Neuronal stem cell (in vitro differentiated cells): ENCODE results near the gene TMEM121B.

Experiments
- DNase-seq: peaks from one replicate; pipeline ENCODE4 v3.0.0-alpha.2; 2013; ENCODE audit warnings: low spot score
- H2AFZ ChIP-seq: one replicate; pipeline ENCODE4 v1.6.1; 2013; ENCODE audit warnings: mild to moderate bottlenecking, low read length, inconsistent platforms
- H2AK5ac ChIP-seq: 2 replicates; pipeline ENCODE4 v1.6.1; 2013; ENCODE audit warnings: low read depth, mild to moderate bottlenecking, inconsistent platforms, low read length, moderate library complexity, mixed read lengths
- H2BK120ac ChIP-seq: 2 replicates; pipeline ENCODE4 v1.6.1; 2013; ENCODE audit warnings: low read depth, mild to moderate bottlenecking, inconsistent platforms, low read length, moderate library complexity, mixed read lengths
- H2BK12ac ChIP-seq: one replicate; pipeline ENCODE4 v1.6.1; 2013; ENCODE audit warnings: low read length, inconsistent platforms
- H2BK15ac ChIP-seq: 2 replicates; pipeline ENCODE4 v1.6.1; 2013; ENCODE audit warnings: mild to moderate bottlenecking, low read length, inconsistent platforms, mixed read lengths
- H2BK5ac ChIP-seq: one replicate; pipeline ENCODE4 v1.6.1; 2013; ENCODE audit warnings: inconsistent platforms, mild to moderate bottlenecking, low read length, moderate library complexity
- H3K14ac ChIP-seq: one replicate; pipeline ENCODE4 v1.6.1; 2013; ENCODE audit warnings: low read length, inconsistent platforms
- H3K18ac ChIP-seq: 2 replicates; pipeline ENCODE4 v1.6.1; 2013; ENCODE audit warnings: low read length, inconsistent platforms
- H3K23ac ChIP-seq: 2 replicates; pipeline ENCODE4 v1.6.1; 2013; ENCODE audit warnings: low read depth, mild to moderate bottlenecking, mixed read lengths, low read length, inconsistent platforms; ENCODE audit not compliant: poor library complexity
- H3K27ac ChIP-seq: replicated peaks from 3 replicates; pipeline ENCODE4 v1.5.1; 2013; ENCODE audit warnings: low read length, inconsistent platforms
- H3K27me3 ChIP-seq, 3 experiments: 2 replicates each; pipeline ENCODE4 v1.6.1; 2013; ENCODE audit warnings: low read length in 3 of 3, mild to moderate bottlenecking in 2 of 3, inconsistent platforms in 1 of 3, low read depth in 1 of 3, mixed read lengths in 1 of 3, moderate library complexity in 1 of 3; ENCODE audit not compliant: control insufficient read depth in 3 of 3, insufficient read depth in 3 of 3
- H3K36me3 ChIP-seq, 2 donors: replicated peaks in 1 of 2; 2 replicates each; pipeline ENCODE4 v1.6.1; 2013; ENCODE audit warnings: low read length in 2 of 2; ENCODE audit not compliant: control insufficient read depth in 2 of 2, insufficient read depth in 2 of 2
- H3K4ac ChIP-seq: 2 replicates; pipeline ENCODE4 v1.6.1; 2013; ENCODE audit warnings: inconsistent platforms, mild to moderate bottlenecking, low read length, moderate library complexity
- H3K4me1 ChIP-seq, 2 donors: 1 replicate in 1 of 2; 2 replicates in 1 of 2; pipeline ENCODE4 v1.6.1; 2013; ENCODE audit warnings: low read length in 2 of 2, low read depth in 1 of 2; ENCODE audit not compliant: control insufficient read depth in 2 of 2, insufficient read depth in 1 of 2
- H3K4me2 ChIP-seq: one replicate; pipeline ENCODE4 v1.6.1; 2013; ENCODE audit warnings: mild to moderate bottlenecking, low read length, inconsistent platforms; ENCODE audit not compliant: insufficient read depth, poor library complexity, severe bottlenecking
- H3K4me3 ChIP-seq, 2 donors: 2 replicates each; pipeline ENCODE4 v1.5.1; 2013; ENCODE audit warnings: low read length in 2 of 2, mild to moderate bottlenecking in 2 of 2, inconsistent platforms in 1 of 2, moderate library complexity in 1 of 2
- H3K79me1 ChIP-seq: one replicate; pipeline ENCODE4 v1.6.1; 2013; ENCODE audit warnings: low read depth, mild to moderate bottlenecking, inconsistent platforms, low read length, moderate library complexity
- H3K9ac ChIP-seq: one replicate; pipeline ENCODE4 v1.6.1; 2013; ENCODE audit warnings: mild to moderate bottlenecking, low read depth, low read length, inconsistent platforms; ENCODE audit not compliant: poor library complexity
- H3K9me3 ChIP-seq, 2 donors: replicated peaks in 1 of 2; 2 replicates each; pipeline versions ENCODE3 to v1.6.1; 2013; ENCODE audit warnings: low read length in 2 of 2, mild to moderate bottlenecking in 2 of 2, inconsistent platforms in 1 of 2, low read depth in 1 of 2, mixed read lengths in 1 of 2, moderate library complexity in 1 of 2; ENCODE audit not compliant: control insufficient read depth in 2 of 2, insufficient read depth in 1 of 2
- H4K8ac ChIP-seq: one replicate; pipeline ENCODE4 v1.6.1; 2013; ENCODE audit warnings: low read depth, mild to moderate bottlenecking, inconsistent platforms, low read length, moderate library complexity
- H4K91ac ChIP-seq: one replicate; pipeline ENCODE4 v1.6.1; 2013; ENCODE audit warnings: low read length, low read depth, mild to moderate bottlenecking, inconsistent platforms; ENCODE audit not compliant: poor library complexity
- WGBS, 2 donors: extraction: QIAGEN DNeasy Blood & Tissue Kit; methylation state at CpG; one replicate each; pipeline ENCODE4 v1.1.7; 2013; ENCODE audit warnings: missing lambda C conversion rate in 2 of 2, mixed read lengths in 1 of 2; ENCODE audit not compliant: insufficient read length in 2 of 2, insufficient replicate concordance in 1 of 2; ENCODE audit errors: extremely low coverage in 2 of 2; 5-methylcytosine and 5-hydroxymethylcytosine counted together

The TMEM121B gene

DNA sequence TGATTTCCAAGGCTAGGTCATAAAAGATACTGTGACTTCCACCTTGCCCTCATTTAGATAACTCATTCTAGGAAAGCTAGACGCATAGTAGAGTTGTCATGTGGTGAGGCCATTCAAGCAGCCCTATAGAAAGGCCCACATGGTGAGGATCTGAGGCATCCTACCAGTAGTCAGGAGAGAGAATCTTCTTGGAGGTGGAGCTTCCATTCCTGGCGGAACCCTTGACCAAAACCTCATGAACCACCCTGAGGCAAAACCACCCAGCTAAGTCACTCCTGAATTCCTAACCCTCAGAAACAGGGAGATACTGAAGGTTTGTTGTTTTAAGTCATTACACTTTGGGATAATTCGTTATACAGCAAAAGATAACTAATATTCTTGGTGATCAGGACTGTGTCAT is 40.8 kb upstream of the TMEM121B start:
- WGBS, 2 donors = no CpG with 5 or more reads among the region's 3 CpGs
- DNase-seq = no peak
- no peaks in the 10 kb centered on the region for H3K9me3 ChIP-seq

DNA sequence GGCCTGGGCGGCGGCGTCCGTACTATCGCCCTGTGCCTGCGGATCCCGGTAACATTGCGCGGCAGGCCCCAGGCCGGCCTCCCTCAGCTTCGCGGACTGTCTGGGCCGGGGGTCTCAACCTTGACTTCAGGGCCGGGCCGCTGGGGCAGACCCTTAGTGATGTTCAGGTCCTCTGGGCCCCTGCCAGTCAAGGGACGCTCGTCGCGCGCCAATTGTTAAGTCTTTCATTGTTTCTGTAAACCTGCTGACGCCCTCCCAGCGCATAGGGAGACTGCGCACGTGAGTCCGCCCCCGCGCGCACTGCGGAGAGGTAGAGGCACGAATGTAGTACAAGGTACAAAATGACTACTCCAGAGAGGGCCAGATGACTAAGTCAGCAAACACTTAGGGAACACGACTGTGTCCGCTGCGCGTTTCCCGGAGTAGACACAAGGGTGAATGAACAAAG is 38.4 kb upstream of the TMEM121B start:
- peak overlapping the region; percentile 99 for H2AFZ ChIP-seq
- H2BK12ac ChIP-seq = no peak overlapping the region
- H2BK120ac ChIP-seq = peak overlapping the region; percentile 57
- H2AK5ac ChIP-seq = peak overlapping the region; percentile 92
- no peak for DNase-seq
- peak overlapping the region; percentile 98 for H3K18ac ChIP-seq
- H4K8ac ChIP-seq = no peak overlapping the region
- no peak overlapping the region for H2BK5ac ChIP-seq
- H3K27ac ChIP-seq = no peak overlapping the region
- peak overlapping the region; percentile 82 for H3K4me2 ChIP-seq
- H3K36me3 ChIP-seq = peaks cover 0 to 18% of the 10 kb centered on the region in 2 donors
- H3K9ac ChIP-seq = peak overlapping the region; percentile 97
- H3K9me3 ChIP-seq = no peaks in the 10 kb centered on the region
- H3K14ac ChIP-seq = peak overlapping the region; percentile 90
- H3K4me3 ChIP-seq = peak overlapping the region; percentile 69 to 87
- peaks cover 2% of the 10 kb centered on the region for H3K79me1 ChIP-seq
- no peak overlapping the region for H4K91ac ChIP-seq
- no peak overlapping the region for H3K4ac ChIP-seq
- peak overlapping the region; percentile 96 for H3K23ac ChIP-seq
- H2BK15ac ChIP-seq = peak overlapping the region; percentile 83
- H3K27me3 ChIP-seq = no peaks in the 10 kb centered on the region
- peaks cover 4 to 5% of the 10 kb centered on the region in 2 donors for H3K4me1 ChIP-seq
- whole genome bisulfite sequencing, 2 donors = no CpG with 5 or more reads among the region's 35 CpGs

More for the DNA sequence above, 40.8 kb upstream of the TMEM121B start:
- Histone ChIP-seq H3K14ac (no peak overlapping the region), H2BK5ac (no peak overlapping the region), H2BK12ac (no peak overlapping the region), H3K4me3 (no peak overlapping the region), H3K9ac (no peak overlapping the region), H2BK120ac (no peak overlapping the region), H2AFZ (no peak overlapping the region), H3K4me1 (peaks cover 4 to 5% of the 10 kb centered on the region in 2 donors), H2BK15ac (no peak overlapping the region), H3K27ac (no peak overlapping the region), H3K27me3 (no peaks in the 10 kb centered on the region), H3K36me3 (peaks cover 0 to 9% of the 10 kb centered on the region in 2 donors), H3K4me2 (no peak overlapping the region), H4K91ac (no peak overlapping the region), H3K79me1 (peaks cover 2% of the 10 kb centered on the region), H4K8ac (no peak overlapping the region), H3K18ac (no peak overlapping the region), H3K4ac (no peak overlapping the region), H2AK5ac (no peak overlapping the region), H3K23ac (no peak overlapping the region)

DNA sequence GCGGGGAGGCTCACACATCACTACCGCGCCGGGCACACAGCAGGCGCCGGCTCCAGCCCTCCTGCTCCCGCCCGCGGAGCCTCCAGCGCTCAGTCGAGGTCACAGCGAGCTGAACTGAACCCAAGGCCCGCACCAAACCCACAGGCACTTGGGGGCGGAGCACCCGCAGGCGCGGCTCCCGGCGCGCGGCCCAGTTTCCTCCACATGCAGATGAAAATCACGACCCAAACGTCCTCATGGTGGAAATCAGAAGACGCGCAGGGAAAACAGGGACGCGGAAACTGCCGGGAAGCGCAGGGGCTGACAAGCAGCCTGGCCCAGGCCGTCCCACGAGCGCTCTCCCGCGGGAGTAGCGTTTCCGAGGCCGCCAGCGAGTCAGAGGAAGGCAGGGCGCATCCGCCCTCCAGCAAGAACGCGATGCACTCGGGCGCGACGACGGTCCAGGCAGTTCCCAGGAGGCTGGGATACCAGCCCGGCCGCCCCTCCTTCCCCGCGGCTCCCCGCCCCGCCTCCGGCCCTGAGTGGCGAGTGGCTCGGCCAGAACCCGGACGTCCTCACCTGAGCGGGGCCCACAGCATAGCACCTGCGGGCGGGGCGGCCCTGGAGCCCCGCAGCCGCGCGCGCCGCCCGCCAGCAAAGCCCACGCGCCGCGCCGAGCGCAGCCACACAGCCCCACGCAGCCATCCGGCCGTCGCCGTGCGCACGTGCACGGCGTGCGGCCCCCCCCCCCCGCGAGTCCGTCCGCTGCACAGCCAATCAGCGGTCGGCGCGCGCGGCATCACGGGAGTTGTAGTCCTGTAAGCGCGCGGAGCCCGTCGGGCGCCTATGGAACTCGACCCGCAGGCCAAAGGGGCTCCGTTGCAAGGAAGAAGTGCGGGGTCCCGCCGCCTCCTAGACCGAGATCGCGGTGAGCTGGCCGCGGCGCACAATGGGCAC is 37.7 kb upstream of the TMEM121B start, which contains the start of gene HDHD5:
Gene HDHD5 (minus strand): TSS at position 710 of the 936 bp plus-strand sequence. CDS start 26 bp downstream, at position 684.
- peak within 1 kb of the TSS; percentile 97 for H3K9ac ChIP-seq
- H3K79me1 ChIP-seq = peaks cover 2% of the 10 kb centered on the region
- peak within 1 kb of the TSS; percentile 57 for H2BK120ac ChIP-seq
- H3K23ac ChIP-seq = peak within 1 kb of the TSS; percentile 96
- H3K36me3 ChIP-seq = peaks cover 0 to 18% of the 10 kb centered on the region in 2 donors
- H4K8ac ChIP-seq = no peak within 1 kb of the TSS
- H4K91ac ChIP-seq = no peak within 1 kb of the TSS
- no peaks in the 10 kb centered on the region for H3K9me3 ChIP-seq
- no peak within 1 kb of the TSS for H2BK12ac ChIP-seq
- no CpG with 5 or more reads among the region's 114 CpGs for WGBS, 2 donors
- peaks cover 4 to 5% of the 10 kb centered on the region in 2 donors for H3K4me1 ChIP-seq
- H2BK5ac ChIP-seq = peak within 1 kb of the TSS; percentile 49
- peak within 1 kb of the TSS; percentile 83 for H2BK15ac ChIP-seq
- no peaks in the 10 kb centered on the region for H3K27me3 ChIP-seq
- peak; percentile 87 for DNase-seq
- H3K4ac ChIP-seq = no peak within 1 kb of the TSS
- H3K4me2 ChIP-seq = peak within 1 kb of the TSS; percentile 82
- peak within 1 kb of the TSS; percentile 69 to 87 for H3K4me3 ChIP-seq
- peak within 1 kb of the TSS; percentile 92 for H2AK5ac ChIP-seq
- peak within 1 kb of the TSS; percentile 90 for H3K14ac ChIP-seq
- peak within 1 kb of the TSS; percentile 60 for H3K27ac ChIP-seq
- H2AFZ ChIP-seq = peak within 1 kb of the TSS; percentile 99
- H3K18ac ChIP-seq = peak within 1 kb of the TSS; percentile 98

DNA sequence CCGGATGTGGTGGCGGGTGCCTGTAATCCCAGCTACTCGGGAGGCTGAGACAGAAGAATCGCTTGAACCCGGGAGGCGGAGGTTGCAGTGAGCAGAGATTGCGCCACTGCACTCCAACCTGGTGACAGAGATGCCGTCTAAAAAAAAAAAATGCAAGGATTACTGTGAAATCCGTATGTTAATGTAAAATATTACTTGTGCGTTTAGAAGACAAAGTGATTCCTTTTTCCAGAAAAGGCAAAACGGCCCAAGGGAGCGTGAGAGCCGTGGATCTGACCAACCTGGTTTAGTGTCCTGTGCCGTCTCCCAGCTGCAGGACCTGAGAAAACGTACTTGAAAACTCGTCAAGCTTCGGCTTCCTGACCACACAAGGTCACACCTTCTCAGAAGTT is 37.0 kb upstream of the TMEM121B start:
- H3K23ac ChIP-seq = peak overlapping the region; percentile 96
- H3K4me2 ChIP-seq = peak overlapping the region; percentile 82
- peak overlapping the region; percentile 49 for H2BK5ac ChIP-seq
- no peaks in the 10 kb centered on the region for H3K79me1 ChIP-seq
- H2AK5ac ChIP-seq = no peak overlapping the region
- H3K9me3 ChIP-seq = no peaks in the 10 kb centered on the region
- peak overlapping the region; percentile 68 for H3K18ac ChIP-seq
- peak overlapping the region; percentile 60 for H3K27ac ChIP-seq
- WGBS, 2 donors = no CpG with 5 or more reads among the region's 17 CpGs
- no peaks in the 10 kb centered on the region for H3K27me3 ChIP-seq
- H2BK12ac ChIP-seq = no peak overlapping the region
- DNase-seq = no peak
- no peak overlapping the region for H3K4ac ChIP-seq
- H3K36me3 ChIP-seq = peaks cover 0 to 23% of the 10 kb centered on the region in 2 donors
- no peak overlapping the region for H4K8ac ChIP-seq
- no peak overlapping the region for H3K14ac ChIP-seq
- no peak overlapping the region for H2BK120ac ChIP-seq
- H2BK15ac ChIP-seq = no peak overlapping the region
- peak overlapping the region; percentile 65 for H3K9ac ChIP-seq
- H2AFZ ChIP-seq = peak overlapping the region; percentile 99
- H4K91ac ChIP-seq = no peak overlapping the region
- H3K4me1 ChIP-seq = peaks cover 4 to 5% of the 10 kb centered on the region in 2 donors
- peak overlapping the region; percentile 69 to 87 for H3K4me3 ChIP-seq
